ENCODE measurements around the gene CFAP74. TPM values are rescaled to one million over a fixed set of nuclear protein-coding genes. Genes with fewer than 3 reads are reported as not detected.

The CFAP74 gene
- total and polyA plus RNA-seq, 9 of the 15 experiments (the other 6 are each of a cell fraction or from before 2014, with no cell fraction given) = 0.03 to 0.15 (median 0.05) TPM; not detected in 6

DNA sequence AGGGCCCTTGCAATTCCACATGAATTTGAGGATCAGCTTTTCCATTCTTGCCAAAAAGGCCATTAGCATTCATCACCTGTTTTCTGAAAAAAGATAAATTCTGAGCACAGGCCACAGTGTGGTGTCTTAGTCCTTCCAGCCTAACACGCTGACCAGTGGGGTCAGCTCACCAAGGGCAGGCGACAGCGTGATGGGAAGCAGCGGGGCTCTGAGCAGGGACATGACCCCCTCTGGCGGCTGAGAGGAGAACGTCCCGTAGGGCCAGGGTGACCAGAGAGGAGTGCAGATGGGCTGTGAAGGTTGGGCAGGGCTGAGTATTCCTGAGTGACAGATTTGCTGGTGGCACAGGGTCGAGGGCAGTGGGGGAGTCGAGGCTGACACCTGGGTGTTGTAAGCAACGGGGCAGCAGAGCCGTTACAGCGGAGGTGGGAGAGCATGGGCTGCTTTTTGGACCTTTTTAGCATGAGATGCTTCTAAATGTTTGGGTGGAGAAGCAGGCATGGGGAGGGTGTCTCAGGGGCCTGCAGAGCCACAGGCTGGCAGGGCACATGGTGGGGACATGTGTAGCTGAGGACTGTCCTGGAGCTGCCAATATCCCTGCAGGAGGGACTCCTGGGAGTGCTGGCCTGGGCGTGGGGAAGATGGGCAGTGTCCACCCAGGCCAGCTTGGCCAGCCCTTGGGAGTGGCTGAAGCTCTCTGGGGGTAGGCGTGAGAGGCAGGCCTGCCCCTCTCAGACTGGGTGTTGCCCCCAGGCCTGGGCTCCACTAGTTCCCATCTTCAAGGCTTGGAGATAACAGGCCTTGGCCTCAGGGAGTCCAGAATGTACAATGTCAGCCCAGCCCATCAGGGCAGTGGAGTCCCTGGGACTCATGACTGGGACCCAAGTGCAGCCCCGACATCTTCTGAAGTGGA, 97.1 kb downstream of the CFAP74 start (continued):
- TF ChIP-seq, protein P1, sequence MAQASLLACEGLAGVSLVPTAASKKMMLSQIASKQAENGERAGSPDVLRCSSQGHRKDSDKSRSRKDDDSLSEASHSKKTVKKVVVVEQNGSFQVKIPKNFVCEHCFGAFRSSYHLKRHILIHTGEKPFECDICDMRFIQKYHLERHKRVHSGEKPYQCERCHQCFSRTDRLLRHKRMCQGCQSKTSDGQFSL (CRISPR knock-in tag; IDR thresholded peaks at IDR 0.05) = 0 out of 2 replicates have a peak, but pooled peaks have one; percentile 51
- TF ChIP-seq, protein P1 (tag; IDR thresholded peaks at IDR 0.05) = no peak
- TF ChIP-seq, protein P2, sequence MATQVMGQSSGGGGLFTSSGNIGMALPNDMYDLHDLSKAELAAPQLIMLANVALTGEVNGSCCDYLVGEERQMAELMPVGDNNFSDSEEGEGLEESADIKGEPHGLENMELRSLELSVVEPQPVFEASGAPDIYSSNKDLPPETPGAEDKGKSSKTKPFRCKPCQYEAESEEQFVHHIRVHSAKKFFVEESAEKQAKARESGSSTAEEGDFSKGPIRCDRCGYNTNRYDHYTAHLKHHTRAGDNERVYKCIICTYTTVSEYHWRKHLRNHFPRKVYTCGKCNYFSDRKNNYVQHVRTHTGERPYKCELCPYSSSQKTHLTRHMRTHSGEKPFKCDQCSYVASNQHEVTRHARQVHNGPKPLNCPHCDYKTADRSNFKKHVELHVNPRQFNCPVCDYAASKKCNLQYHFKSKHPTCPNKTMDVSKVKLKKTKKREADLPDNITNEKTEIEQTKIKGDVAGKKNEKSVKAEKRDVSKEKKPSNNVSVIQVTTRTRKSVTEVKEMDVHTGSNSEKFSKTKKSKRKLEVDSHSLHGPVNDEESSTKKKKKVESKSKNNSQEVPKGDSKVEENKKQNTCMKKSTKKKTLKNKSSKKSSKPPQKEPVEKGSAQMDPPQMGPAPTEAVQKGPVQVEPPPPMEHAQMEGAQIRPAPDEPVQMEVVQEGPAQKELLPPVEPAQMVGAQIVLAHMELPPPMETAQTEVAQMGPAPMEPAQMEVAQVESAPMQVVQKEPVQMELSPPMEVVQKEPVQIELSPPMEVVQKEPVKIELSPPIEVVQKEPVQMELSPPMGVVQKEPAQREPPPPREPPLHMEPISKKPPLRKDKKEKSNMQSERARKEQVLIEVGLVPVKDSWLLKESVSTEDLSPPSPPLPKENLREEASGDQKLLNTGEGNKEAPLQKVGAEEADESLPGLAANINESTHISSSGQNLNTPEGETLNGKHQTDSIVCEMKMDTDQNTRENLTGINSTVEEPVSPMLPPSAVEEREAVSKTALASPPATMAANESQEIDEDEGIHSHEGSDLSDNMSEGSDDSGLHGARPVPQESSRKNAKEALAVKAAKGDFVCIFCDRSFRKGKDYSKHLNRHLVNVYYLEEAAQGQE (IDR thresholded peaks at IDR 0.05; ENCODE audit: borderline replicate concordance) = peak; percentile 94
- TF ChIP-seq, protein P2 (CRISPR knock-in tag; IDR thresholded peaks at IDR 0.05; ENCODE audit: low read depth) = no peak
- TF ChIP-seq ADNP (tag; IDR thresholded peaks at IDR 0.05) = no peak
- TF ChIP-seq GABPB1 (CRISPR knock-in tag; IDR thresholded peaks at IDR 0.05) = peak; percentile 41; the same call in 1 of the 2 replicates
- no peak; the same call in 1 of the 2 replicates for TF ChIP-seq TARDBP (IDR thresholded peaks at IDR 0.05)
- TF ChIP-seq, protein P3, sequence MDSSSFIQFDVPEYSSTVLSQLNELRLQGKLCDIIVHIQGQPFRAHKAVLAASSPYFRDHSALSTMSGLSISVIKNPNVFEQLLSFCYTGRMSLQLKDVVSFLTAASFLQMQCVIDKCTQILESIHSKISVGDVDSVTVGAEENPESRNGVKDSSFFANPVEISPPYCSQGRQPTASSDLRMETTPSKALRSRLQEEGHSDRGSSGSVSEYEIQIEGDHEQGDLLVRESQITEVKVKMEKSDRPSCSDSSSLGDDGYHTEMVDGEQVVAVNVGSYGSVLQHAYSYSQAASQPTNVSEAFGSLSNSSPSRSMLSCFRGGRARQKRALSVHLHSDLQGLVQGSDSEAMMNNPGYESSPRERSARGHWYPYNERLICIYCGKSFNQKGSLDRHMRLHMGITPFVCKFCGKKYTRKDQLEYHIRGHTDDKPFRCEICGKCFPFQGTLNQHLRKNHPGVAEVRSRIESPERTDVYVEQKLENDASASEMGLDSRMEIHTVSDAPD (CRISPR knock-in tag; IDR thresholded peaks at IDR 0.05) = no peak
- TF ChIP-seq BHLHE40 (IDR thresholded peaks at IDR 0.05; ENCODE audit: low read length) = peak; percentile 67
- peak in 1 of 2 experiments; percentile 83; a peak in 2 of 4 replicates for TF ChIP-seq MAZ (CRISPR knock-in tag; conservative IDR thresholded peaks at IDR 0.05 in 1 of 2, IDR thresholded peaks at IDR 0.05 in 1 of 2)
- TF ChIP-seq ZNF174 (CRISPR knock-in tag; IDR thresholded peaks at IDR 0.05) = no peak
- TF ChIP-seq ZKSCAN8 (CRISPR knock-in tag; IDR thresholded peaks at IDR 0.05) = no peak
- TF ChIP-seq BRD4 (IDR thresholded peaks at IDR 0.05) = no peak
- no peak for TF ChIP-seq ZNF444 (CRISPR knock-in tag; IDR thresholded peaks at IDR 0.05)
- no peak for TF ChIP-seq RFX5 (IDR thresholded peaks at IDR 0.05; ENCODE audit: low read depth, low read length)
- no peak for TF ChIP-seq MEF2A (IDR thresholded peaks at IDR 0.05; ENCODE audit: control insufficient read depth, low read depth, low read length)
- TF ChIP-seq KAT7 (CRISPR knock-in tag; IDR thresholded peaks at IDR 0.05; ENCODE audit: borderline replicate concordance) = no peak
- TF ChIP-seq GABPB2 (CRISPR knock-in tag; conservative IDR thresholded peaks at IDR 0.05) = no peak
